ENCODE data around the gene RHOB. TPM values are rescaled to one million over a fixed set of nuclear protein-coding genes. Genes with fewer than 3 reads are reported as not detected.

Gene RHOB
- total and polyA plus RNA-seq, 2 of the 13 experiments (the other 11 are each of a cell fraction or from before 2014, with no cell fraction given): 192 to 268 TPM

GRCh38 chr2:20447437-20448245 lies 767 bp downstream of the RHOB start (continued):
- no peak for TF ChIP-seq KDM4B (CRISPR knock-in tag; IDR thresholded peaks at IDR 0.05)
- TF ChIP-seq PATZ1 (CRISPR knock-in tag; IDR thresholded peaks at IDR 0.05): no peak
- peak; percentile 32 for TF ChIP-seq MED8 (CRISPR knock-in tag; IDR thresholded peaks at IDR 0.05; ENCODE audit: insufficient replicate concordance)
- peak; percentile 44; the same call in 1 of the 2 replicates for TF ChIP-seq TERF1 (CRISPR knock-in tag; IDR thresholded peaks at IDR 0.05)
- peak; percentile 15; the same call in 1 of the 2 replicates for TF ChIP-seq NR2C2 (CRISPR knock-in tag; IDR thresholded peaks at IDR 0.05; ENCODE audit: borderline replicate concordance)
- TF ChIP-seq ZNF589 (CRISPR knock-in tag; conservative IDR thresholded peaks at IDR 0.05): no peak; the same call in none of the 2 replicates
- peak; percentile 73 for TF ChIP-seq SRY (CRISPR knock-in tag; IDR thresholded peaks at IDR 0.05)
- 0 out of 2 replicates have a peak, but pooled peaks have one; percentile 27 for TF ChIP-seq ZKSCAN8 (CRISPR knock-in tag; IDR thresholded peaks at IDR 0.05; ENCODE audit: borderline replicate concordance)
- TF ChIP-seq, protein P1, sequence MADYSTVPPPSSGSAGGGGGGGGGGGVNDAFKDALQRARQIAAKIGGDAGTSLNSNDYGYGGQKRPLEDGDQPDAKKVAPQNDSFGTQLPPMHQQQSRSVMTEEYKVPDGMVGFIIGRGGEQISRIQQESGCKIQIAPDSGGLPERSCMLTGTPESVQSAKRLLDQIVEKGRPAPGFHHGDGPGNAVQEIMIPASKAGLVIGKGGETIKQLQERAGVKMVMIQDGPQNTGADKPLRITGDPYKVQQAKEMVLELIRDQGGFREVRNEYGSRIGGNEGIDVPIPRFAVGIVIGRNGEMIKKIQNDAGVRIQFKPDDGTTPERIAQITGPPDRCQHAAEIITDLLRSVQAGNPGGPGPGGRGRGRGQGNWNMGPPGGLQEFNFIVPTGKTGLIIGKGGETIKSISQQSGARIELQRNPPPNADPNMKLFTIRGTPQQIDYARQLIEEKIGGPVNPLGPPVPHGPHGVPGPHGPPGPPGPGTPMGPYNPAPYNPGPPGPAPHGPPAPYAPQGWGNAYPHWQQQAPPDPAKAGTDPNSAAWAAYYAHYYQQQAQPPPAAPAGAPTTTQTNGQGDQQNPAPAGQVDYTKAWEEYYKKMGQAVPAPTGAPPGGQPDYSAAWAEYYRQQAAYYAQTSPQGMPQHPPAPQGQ (CRISPR knock-in tag; IDR thresholded peaks at IDR 0.05; ENCODE audit: borderline replicate concordance): peak; percentile 35; the same call in 1 of the 2 replicates
- TF ChIP-seq ATF4 (CRISPR knock-in tag; IDR thresholded peaks at IDR 0.05): 0 out of 4 replicates have a peak, but pooled peaks of 1 of the 2 experiments have one; percentile 38
- peak; percentile 37; the same call in 1 of the 2 replicates for TF ChIP-seq CENPT (CRISPR knock-in tag; IDR thresholded peaks at IDR 0.05; ENCODE audit: low read depth)
- TF ChIP-seq ZC3H13 (CRISPR knock-in tag; IDR thresholded peaks at IDR 0.05): peak; percentile 100
- TF ChIP-seq ZC3H4 (CRISPR knock-in tag; IDR thresholded peaks at IDR 0.05; ENCODE audit: borderline replicate concordance): peak; percentile 49; the same call in 1 of the 2 replicates
- peak; percentile 80 for TF ChIP-seq BRD4 (CRISPR knock-in tag; IDR thresholded peaks at IDR 0.05)
- no peak for TF ChIP-seq PHB2 (IDR thresholded peaks at IDR 0.05; ENCODE audit: partially characterized antibody)
- no peak for TF ChIP-seq SOX6 (IDR thresholded peaks at IDR 0.05)
- peak; percentile 40; the same call in 1 of the 2 replicates for TF ChIP-seq SOX6 (CRISPR knock-in tag; IDR thresholded peaks at IDR 0.05)
